Stimulated activated CD4-positive, alpha-beta T cell treated with anti-CD3 and anti-CD28 coated beads, Interleukin-2, amount 100 ng/mL, for 48 hours (primary cell): ENCODE data around the gene OR52L1.

Source experiments
- DNase-seq, 2 donors: peaks; one replicate each; pipeline ENCODE4 v3.0.0-alpha.2; 2020

Gene OR52L1

GRCh38 chr11:5938603-5938965 lies 48.2 kb downstream of the OR52L1 start:
- no peak for DNase-seq

GRCh38 chr11:5937868-5938602 lies 48.8 kb downstream of the OR52L1 start:
- no peak for DNase-seq
